ENCODE data around the gene INSYN2B.
"Not testable (repeated sequence)": the region's sequence is repeated elsewhere in the genome, so short reads cannot be mapped to it uniquely, and the experiment has no call there.

INSYN2B gene

DNA sequence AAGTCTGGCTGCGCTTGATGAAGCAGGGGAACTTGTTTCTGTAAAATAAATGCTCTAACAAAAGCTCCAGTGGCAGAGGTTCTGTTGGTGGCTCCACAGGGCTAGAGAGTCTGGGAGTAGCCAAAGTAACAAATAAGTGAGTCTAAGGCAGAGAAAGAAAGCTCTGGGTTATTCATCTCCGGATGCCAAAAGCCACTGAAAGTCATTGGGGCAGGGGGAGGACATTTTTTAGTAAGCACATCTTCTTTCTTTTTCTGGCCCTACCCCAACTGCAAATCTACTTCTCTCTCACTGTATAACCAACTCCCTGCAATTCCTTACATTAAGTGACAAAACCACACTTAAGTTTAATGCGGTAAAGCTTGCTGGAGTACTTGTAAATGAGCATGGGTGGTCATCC, 141.6 kb downstream of the INSYN2B start:
- ATAC-seq (ENCODE audit: insufficient read depth, low read depth) = no peak
- Histone ChIP-seq H4K20me1 (ENCODE audit: insufficient read depth, low read length) (no peaks in the 10 kb centered on the region), H3K36me3 (ENCODE audit: insufficient read depth, low read length) (peaks cover 66% of the 10 kb centered on the region), H3K27me3 (ENCODE audit: insufficient read depth, low read length, poor library complexity) (no peaks in the 10 kb centered on the region), H3K4me1 (ENCODE audit: insufficient read depth, low read length) (no peaks in the 10 kb centered on the region), H2AFZ (ENCODE audit: low read depth, low read length) (no peak overlapping the region), H3K4me2 (ENCODE audit: insufficient read depth, low read length) (no peak overlapping the region), H3K27ac (ENCODE audit: low read length) (no peak overlapping the region), H3K9ac (ENCODE audit: low read depth, low read length) (no peak overlapping the region), H3K79me2 (ENCODE audit: insufficient read depth, low read length) (no peaks in the 10 kb centered on the region), H3K9me3 (ENCODE audit: insufficient read depth, low read length, severe bottlenecking) (no peaks in the 10 kb centered on the region), H3K4me3 (ENCODE audit: low read depth in 1 of 2, low read length in 2 of 2) (no peak overlapping the region)
- no peak for DNase-seq
- TF ChIP-seq CTCF (IDR thresholded peaks at IDR 0.05; ENCODE audit: borderline replicate concordance, extremely low read depth, low read length, poor library complexity, severe bottlenecking) = no peak
- no peak for TF ChIP-seq EZH2 (IDR thresholded peaks at IDR 0.05; ENCODE audit: borderline replicate concordance, low read depth, low read length, severe bottlenecking)

DNA sequence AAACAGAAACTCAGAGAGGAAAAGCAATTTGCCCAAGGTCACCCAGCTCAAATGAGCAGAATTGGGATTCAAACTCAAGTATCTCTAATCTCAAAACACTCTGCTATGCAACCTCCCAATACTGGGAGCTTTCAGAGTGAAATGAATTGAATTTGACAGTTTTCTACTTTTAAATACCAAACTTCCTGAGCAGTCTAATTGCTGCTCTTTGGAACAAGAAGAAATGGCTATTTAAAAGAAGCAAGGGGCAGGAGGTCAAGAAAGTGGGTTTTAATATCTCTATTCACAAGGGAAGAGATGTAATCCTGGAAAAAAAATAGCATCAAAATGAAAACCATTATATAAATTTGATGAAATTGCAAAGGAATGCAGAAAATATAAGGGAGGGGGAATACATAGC, 142.6 kb downstream of the INSYN2B start:
- TF ChIP-seq CTCF (IDR thresholded peaks at IDR 0.05; ENCODE audit: borderline replicate concordance, extremely low read depth, low read length, poor library complexity, severe bottlenecking) = no peak
- no peak for TF ChIP-seq EZH2 (IDR thresholded peaks at IDR 0.05; ENCODE audit: borderline replicate concordance, low read depth, low read length, severe bottlenecking)
- H3K4me3 ChIP-seq (ENCODE audit: low read depth in 1 of 2, low read length in 2 of 2) = no peak overlapping the region
- ATAC-seq (ENCODE audit: insufficient read depth, low read depth) (no peak), DNase-seq (no peak)
- H3K36me3 ChIP-seq (ENCODE audit: insufficient read depth, low read length) = peaks cover 64% of the 10 kb centered on the region
- no peak overlapping the region for H3K9ac ChIP-seq (ENCODE audit: low read depth, low read length)
- H4K20me1 ChIP-seq (ENCODE audit: insufficient read depth, low read length) = no peaks in the 10 kb centered on the region
- no peaks in the 10 kb centered on the region for H3K4me1 ChIP-seq (ENCODE audit: insufficient read depth, low read length)
- H3K79me2 ChIP-seq (ENCODE audit: insufficient read depth, low read length) = no peaks in the 10 kb centered on the region
- no peak overlapping the region for H3K4me2 ChIP-seq (ENCODE audit: insufficient read depth, low read length)
- H3K27me3 ChIP-seq (ENCODE audit: insufficient read depth, low read length, poor library complexity) = no peaks in the 10 kb centered on the region
- H3K27ac ChIP-seq (ENCODE audit: low read length) = no peak overlapping the region
- no peak overlapping the region for H2AFZ ChIP-seq (ENCODE audit: low read depth, low read length)
- no peaks in the 10 kb centered on the region for H3K9me3 ChIP-seq (ENCODE audit: insufficient read depth, low read length, severe bottlenecking)

GRCh38 chr5:169836835-169837536, 143.3 kb downstream of the INSYN2B start:
- no peak for ATAC-seq (ENCODE audit: insufficient read depth, low read depth)
- no peak overlapping the region for H3K27ac ChIP-seq (ENCODE audit: low read length)
- no peak overlapping the region for H2AFZ ChIP-seq (ENCODE audit: low read depth, low read length)

GRCh38 chr5:169834540-169834939, 145.8 kb downstream of the INSYN2B start:
- H3K4me1 ChIP-seq (ENCODE audit: insufficient read depth, low read length); H3K9ac ChIP-seq (ENCODE audit: low read depth, low read length); H4K20me1 ChIP-seq (ENCODE audit: insufficient read depth, low read length); DNase-seq; H3K9me3 ChIP-seq (ENCODE audit: insufficient read depth, low read length, severe bottlenecking); H2AFZ ChIP-seq (ENCODE audit: low read depth, low read length); H3K4me2 ChIP-seq (ENCODE audit: insufficient read depth, low read length); H3K4me3 ChIP-seq (ENCODE audit: low read depth in 1 of 2, low read length in 2 of 2); ATAC-seq (ENCODE audit: insufficient read depth, low read depth); H3K79me2 ChIP-seq (ENCODE audit: insufficient read depth, low read length); H3K27ac ChIP-seq (ENCODE audit: low read length); H3K27me3 ChIP-seq (ENCODE audit: insufficient read depth, low read length, poor library complexity): not testable (repeated sequence)
- H3K36me3 ChIP-seq (ENCODE audit: insufficient read depth, low read length) = peaks cover 51% of the 10 kb centered on the region

More at GRCh38 chr5:169836835-169837536, 143.3 kb downstream of the INSYN2B start:
- no peaks in the 10 kb centered on the region for H4K20me1 ChIP-seq (ENCODE audit: insufficient read depth, low read length)
- H3K9me3 ChIP-seq (ENCODE audit: insufficient read depth, low read length, severe bottlenecking) = no peaks in the 10 kb centered on the region
- no peak for DNase-seq
- no peak overlapping the region for H3K4me3 ChIP-seq (ENCODE audit: low read depth in 1 of 2, low read length in 2 of 2)
- H3K27me3 ChIP-seq (ENCODE audit: insufficient read depth, low read length, poor library complexity) = no peaks in the 10 kb centered on the region
- peaks cover 61% of the 10 kb centered on the region for H3K36me3 ChIP-seq (ENCODE audit: insufficient read depth, low read length)
- no peaks in the 10 kb centered on the region for H3K4me1 ChIP-seq (ENCODE audit: insufficient read depth, low read length)
- no peak overlapping the region for H3K4me2 ChIP-seq (ENCODE audit: insufficient read depth, low read length)
- H3K79me2 ChIP-seq (ENCODE audit: insufficient read depth, low read length) = no peaks in the 10 kb centered on the region
- TF ChIP-seq CTCF (IDR thresholded peaks at IDR 0.05; ENCODE audit: borderline replicate concordance, extremely low read depth, low read length, poor library complexity, severe bottlenecking) (no peak), EZH2 (IDR thresholded peaks at IDR 0.05; ENCODE audit: borderline replicate concordance, low read depth, low read length, severe bottlenecking) (no peak)
- H3K9ac ChIP-seq (ENCODE audit: low read depth, low read length) = no peak overlapping the region

GRCh38 chr5:169833681-169834292, 146.5 kb downstream of the INSYN2B start:
- H2AFZ ChIP-seq (ENCODE audit: low read depth, low read length); H3K9ac ChIP-seq (ENCODE audit: low read depth, low read length); ATAC-seq (ENCODE audit: insufficient read depth, low read depth); H3K79me2 ChIP-seq (ENCODE audit: insufficient read depth, low read length); H4K20me1 ChIP-seq (ENCODE audit: insufficient read depth, low read length); H3K27me3 ChIP-seq (ENCODE audit: insufficient read depth, low read length, poor library complexity); H3K4me2 ChIP-seq (ENCODE audit: insufficient read depth, low read length); H3K27ac ChIP-seq (ENCODE audit: low read length); DNase-seq; H3K9me3 ChIP-seq (ENCODE audit: insufficient read depth, low read length, severe bottlenecking); H3K4me1 ChIP-seq (ENCODE audit: insufficient read depth, low read length); H3K4me3 ChIP-seq (ENCODE audit: low read depth in 1 of 2, low read length in 2 of 2): not testable (repeated sequence)
- peaks cover 45% of the 10 kb centered on the region for H3K36me3 ChIP-seq (ENCODE audit: insufficient read depth, low read length)

All from DND-41 (cell line).